Stimulated activated CD8-positive, alpha-beta memory T cell treated with anti-CD3 and anti-CD28 coated beads, Interleukin-12 subunit alpha, Interleukin-12 subunit beta, amount 100 ng/mL, for 24 hours (primary cell): ENCODE data around the gene NDP.
"Not testable (repeated sequence)": the region's sequence is repeated elsewhere in the genome, so short reads cannot be mapped to it uniquely, and the experiment has no call there.

ENCODE experiments used
- DNase-seq: peaks from one replicate; pipeline ENCODE4 v3.0.0-alpha.2; 2020; ENCODE audit errors: extremely low read depth

NDP gene

GRCh38 chrX:43971966-43972961 lies 926 bp downstream of the NDP start:
- no peak for DNase-seq

- no peak for DNase-seq
Observed at GRCh38 chrX:43970528-43970927, 2.7 kb downstream of the NDP start.

DNA sequence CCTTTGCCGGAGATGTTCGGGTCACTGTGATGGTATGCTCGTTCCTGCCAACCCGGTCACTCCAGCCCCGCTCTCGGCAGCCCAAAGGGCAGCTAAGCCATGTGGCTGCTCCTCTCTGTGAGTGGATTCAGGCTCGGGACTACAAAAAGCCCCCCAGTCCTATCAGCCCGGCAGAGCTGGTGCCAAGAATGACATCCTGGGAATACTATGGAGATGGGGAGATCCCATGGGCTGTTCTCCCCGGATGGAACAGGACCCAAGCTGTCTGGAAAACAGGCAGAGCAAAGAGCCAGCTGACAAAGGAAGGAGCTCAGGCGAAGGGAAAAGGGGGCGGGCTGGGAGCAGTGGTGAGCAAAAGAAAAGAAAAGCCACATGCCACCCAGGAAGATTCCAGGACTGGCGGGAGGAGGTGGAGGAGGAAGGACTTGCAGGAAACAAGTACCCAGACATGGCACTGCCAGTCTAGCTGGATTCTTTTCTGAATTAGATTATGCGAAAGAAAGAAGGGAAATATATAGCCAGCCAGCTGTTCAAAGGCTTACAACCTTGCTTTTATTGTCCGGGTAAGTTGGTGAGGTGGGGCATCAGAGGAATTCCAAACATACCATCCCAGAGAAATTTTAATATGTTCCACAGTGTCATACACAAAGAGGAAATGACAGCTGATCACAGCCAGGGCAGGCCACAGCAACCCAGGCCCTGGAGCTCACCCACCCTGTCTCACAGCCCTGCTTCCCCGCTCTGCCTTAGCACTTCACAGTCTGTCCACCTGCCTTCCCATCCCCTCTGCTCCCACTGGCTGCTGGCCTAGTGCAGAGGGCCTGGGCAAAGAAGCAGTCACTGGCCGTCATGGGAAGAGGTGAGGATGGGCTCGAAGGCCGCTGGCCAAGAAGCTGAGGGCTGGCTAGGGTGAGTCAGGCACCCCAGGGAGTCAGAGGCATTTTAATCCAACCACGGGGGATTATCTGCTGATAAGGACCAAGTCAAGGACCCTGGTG lies 3.4 kb downstream of the NDP start:
- DNase-seq = no peak

DNA sequence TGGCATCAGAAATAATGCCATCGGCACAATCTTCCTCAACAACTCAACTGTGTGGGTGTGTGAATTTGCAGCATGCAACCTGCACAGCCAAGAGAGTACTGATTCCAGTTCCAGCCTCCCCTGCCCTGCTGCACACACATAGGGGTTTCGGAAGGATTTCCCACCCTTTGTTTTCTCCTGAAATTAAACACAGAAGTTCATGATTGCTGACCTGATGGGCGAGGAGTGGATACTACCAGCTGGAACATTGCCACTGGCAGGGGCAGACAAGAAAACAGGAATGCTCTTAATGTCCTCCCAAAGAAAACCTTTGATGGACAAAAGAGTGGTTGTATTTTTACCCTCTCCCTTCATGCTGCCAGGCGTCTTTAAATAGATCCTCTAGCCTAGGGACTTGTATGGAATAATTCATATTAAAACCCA lies 4.8 kb downstream of the NDP start:
- DNase-seq = no peak

DNA sequence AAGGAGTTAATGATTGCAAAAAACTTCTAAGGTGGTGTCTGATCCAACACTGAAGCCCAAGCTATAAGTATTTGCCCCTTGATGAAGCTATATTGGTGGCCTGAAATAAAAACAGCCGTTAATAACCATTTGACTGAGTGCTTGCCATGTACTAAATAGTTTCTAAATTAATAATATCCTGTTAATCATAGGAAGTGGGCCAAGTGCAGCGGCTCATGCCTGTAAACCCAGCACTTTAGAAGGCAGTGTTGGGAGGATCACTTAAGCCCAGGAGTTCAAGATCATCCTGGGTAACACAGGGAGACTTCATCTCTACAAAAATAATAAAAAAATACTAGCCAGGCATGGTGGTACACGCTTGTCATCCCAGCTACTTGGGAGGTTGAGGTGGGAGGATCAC lies 8.3 kb downstream of the NDP start:
- DNase-seq = no peak

- no peak for DNase-seq
Observed at GRCh38 chrX:43963726-43964125, 9.5 kb downstream of the NDP start.

DNA sequence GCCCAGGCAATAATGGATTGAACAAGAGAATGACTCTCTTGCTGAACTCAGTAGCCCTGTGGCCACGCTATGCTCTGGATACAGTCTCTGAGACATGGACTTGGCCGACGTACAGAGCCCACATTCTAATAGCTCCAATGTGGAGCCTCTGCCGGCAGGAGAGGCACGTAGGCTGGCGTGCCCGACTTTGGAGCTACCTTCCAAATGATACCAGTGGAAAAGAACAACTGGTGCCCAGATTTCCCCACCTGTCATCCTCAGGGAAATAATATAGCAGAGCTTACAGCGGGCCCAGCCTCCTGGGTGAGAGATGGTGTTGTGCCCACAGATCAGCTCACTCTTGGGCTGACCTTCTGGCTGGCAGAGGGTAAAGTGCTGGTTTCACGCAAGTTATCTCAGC lies 10.6 kb downstream of the NDP start:
- no peak for DNase-seq

- DNase-seq = no peak
Observed at GRCh38 chrX:43961699-43962098, 11.5 kb downstream of the NDP start.

DNA sequence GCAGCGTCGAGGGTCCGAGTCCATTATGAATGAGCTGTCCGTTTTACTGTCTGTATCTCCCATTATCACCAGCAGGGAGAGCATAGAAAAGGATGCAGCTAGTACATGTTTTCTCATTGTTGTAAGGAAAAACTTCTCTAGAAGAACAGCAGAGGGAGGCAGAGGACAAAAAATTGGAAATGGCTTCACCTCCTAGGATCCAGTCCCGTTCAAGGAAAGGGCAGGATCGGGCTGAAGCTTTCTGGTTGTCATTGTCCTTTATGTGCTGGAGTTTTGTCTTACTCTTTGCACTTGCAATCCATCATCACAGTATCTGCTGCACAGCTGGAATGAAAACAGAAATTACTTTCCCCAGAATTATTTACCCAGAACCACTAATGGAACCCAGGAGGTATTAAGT lies 14.7 kb downstream of the NDP start:
- DNase-seq = no peak

GRCh38 chrX:43956034-43956433 lies 17.2 kb downstream of the NDP start:
- DNase-seq = no peak

DNA sequence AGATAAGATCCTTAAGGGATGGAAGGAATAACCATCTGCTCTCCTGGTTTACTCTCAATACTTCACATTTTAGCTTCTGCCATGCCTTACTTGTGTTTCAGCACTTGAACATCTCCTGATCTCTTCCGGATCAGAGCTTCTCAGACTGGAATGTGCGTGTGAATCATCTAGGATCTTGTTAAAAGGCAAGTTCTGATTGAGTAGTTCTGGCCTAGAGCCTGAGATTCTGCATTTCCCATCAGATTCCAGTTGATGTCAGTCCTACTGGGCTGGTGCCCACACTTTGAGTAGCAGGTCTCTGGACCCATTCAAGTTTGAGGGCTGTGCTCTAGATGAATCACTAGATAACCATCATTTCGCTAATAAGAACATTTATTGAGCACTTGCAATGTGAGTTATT lies 20.0 kb downstream of the NDP start:
- no peak for DNase-seq

DNA sequence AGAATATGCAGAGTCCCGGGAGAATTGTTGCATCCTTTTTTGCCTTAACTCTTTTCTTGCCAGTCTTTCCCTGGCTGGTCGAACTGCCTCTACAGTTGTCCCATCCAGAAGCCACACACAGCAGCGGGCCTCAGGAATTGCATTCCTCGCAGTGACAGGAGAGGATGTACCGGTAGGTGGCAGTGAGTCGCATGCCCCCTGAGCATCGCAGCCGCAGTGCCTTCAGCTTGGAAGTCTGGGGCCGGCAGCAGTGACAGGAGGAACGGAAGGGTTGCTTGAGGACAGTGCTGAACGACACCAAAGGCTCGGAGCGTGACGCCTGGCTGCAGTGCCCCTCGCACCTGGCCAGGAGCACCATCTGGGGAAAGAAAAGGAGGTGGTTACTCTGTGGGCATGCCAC lies 23.5 kb downstream of the NDP start:
- DNase-seq = no peak

DNA sequence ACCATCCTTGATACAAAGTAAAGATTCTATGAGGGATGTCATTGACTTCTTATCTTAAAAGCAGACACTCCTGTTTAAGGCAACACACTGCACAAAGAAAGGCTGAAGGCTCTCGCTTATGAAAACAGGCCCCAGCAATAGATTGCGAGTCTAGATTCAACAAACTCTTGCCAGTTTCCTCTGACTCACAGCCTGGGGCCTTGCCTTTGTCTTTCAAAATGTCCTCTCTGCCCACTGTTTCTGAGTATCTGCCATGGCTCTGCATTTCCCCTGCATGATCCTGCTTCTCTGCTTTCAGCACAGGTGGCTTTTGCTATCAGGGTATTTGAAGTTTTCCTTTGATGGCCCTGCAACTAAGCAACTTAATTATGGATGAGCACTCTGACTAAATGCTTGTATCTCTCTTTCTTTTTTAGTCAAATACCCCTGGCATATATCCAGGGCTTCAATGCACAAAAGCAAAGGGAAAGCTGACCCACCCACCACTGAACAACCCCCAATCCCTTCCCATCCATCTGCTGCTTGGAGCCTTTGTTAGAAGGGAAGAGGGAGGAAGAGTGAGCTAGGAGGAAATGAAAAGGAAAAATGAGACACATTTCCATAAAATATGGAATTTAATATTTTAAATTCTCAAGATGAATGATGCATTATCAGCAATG lies 32.2 kb downstream of the NDP start:
- DNase-seq = no peak

GRCh38 chrX:43939187-43939926 lies 33.8 kb downstream of the NDP start:
- no peak for DNase-seq

- DNase-seq = not testable (repeated sequence)
Observed at GRCh38 chrX:43922032-43922431, 51.2 kb downstream of the NDP start.

DNA sequence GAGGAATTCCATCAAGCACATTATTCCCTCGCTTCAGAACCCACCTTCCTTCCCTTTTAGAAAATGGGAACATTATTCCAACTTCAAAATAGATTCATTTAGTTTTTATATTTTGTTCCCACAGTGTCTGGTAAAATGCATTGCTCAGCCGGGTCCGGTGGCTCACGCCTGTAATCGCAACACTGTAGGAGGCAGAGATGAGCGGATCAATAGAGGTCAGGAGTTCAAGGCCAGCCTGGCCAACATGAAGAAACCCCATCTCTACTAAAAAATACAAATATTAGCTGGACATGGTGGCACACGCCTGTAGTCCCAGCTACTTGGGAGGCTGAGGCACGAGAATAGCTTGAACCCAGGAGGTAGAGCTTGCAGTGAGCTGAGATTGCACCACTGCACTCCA lies 62.4 kb downstream of the NDP start:
- not testable (repeated sequence) for DNase-seq

GRCh38 chrX:43910012-43910411 lies 63.2 kb downstream of the NDP start:
- DNase-seq = no peak

DNA sequence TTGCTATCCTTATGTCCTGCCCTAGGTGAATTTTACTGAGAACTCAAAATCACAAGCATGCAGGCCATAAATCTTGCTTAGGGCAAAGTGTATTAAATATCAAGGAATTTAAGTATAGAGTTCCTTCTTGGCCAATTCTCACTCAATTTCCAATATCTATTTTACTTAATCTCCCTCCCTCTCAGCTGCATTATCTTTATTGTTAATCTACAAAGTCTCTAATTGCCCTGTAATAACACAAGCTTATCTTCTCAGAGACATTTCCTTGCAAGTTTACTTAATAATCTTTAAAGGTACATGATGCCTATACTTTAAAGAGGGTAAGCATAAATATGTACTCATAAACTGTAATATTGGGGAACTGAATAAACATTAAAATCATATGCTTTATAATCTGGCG lies 64.0 kb downstream of the NDP start:
- DNase-seq = no peak

GRCh38 chrX:43899878-43900815 lies 73.0 kb downstream of the NDP start:
- no peak for DNase-seq
